Activated T-cell treated with anti-CD3 and anti-CD28 coated beads for 4 hours (primary cell): ENCODE measurements around the gene FAM32A.

Experiments used
- DNase-seq: peaks from one replicate; pipeline ENCODE4 v3.0.0-alpha.2; 2020

Gene FAM32A

GRCh38 chr19:16203256-16204004 is 18.2 kb downstream of the FAM32A start:
- DNase-seq = no peak

- no peak for DNase-seq
These were observed 18.7 kb downstream of the FAM32A start for GRCh38 chr19:16204005-16204294.

GRCh38 chr19:16205205-16206045 is 20.2 kb downstream of the FAM32A start:
- DNase-seq = no peak

GRCh38 chr19:16206046-16206605 is 20.9 kb downstream of the FAM32A start:
- DNase-seq = no peak

GRCh38 chr19:16206637-16207036 is 21.4 kb downstream of the FAM32A start:
- no peak for DNase-seq

- no peak for DNase-seq
These were observed 21.9 kb downstream of the FAM32A start for GRCh38 chr19:16207063-16207462.

- no peak for DNase-seq
These were observed 22.3 kb downstream of the FAM32A start for GRCh38 chr19:16207490-16208025.

- no peak for DNase-seq
These were observed 23.0 kb downstream of the FAM32A start for GRCh38 chr19:16208064-16208759.

- DNase-seq = no peak
These were observed 23.8 kb downstream of the FAM32A start for GRCh38 chr19:16208847-16209665.

GRCh38 chr19:16210168-16210567 is 25.0 kb downstream of the FAM32A start:
- DNase-seq = no peak

- DNase-seq = no peak
These were observed 27.9 kb downstream of the FAM32A start for GRCh38 chr19:16213076-16213475.

GRCh38 chr19:16216744-16217670 is 31.8 kb downstream of the FAM32A start:
- DNase-seq = no peak

- no peak for DNase-seq
These were observed 32.7 kb downstream of the FAM32A start for GRCh38 chr19:16217716-16218451.

- DNase-seq = no peak
These were observed 33.6 kb downstream of the FAM32A start for GRCh38 chr19:16218851-16219250.

- DNase-seq = no peak
These were observed 37.6 kb downstream of the FAM32A start for GRCh38 chr19:16222806-16223205.

- DNase-seq = no peak
These were observed 38.5 kb downstream of the FAM32A start for GRCh38 chr19:16223746-16224145.

- no peak for DNase-seq
These were observed 39.3 kb downstream of the FAM32A start for GRCh38 chr19:16224293-16225045.

GRCh38 chr19:16225279-16226183 is 40.3 kb downstream of the FAM32A start:
- no peak for DNase-seq
